ENCODE data around the gene TPCN1.

GRCh38 chr12:113179023-113179422 is 42.2 kb upstream of the TPCN1 start:
- no peak for TF ChIP-seq CTCF (IDR thresholded peaks at IDR 0.05)
- TF ChIP-seq POLR2A (IDR thresholded peaks at IDR 0.05), result no peak

All from ovary (tissue), 3 donors.